K562 (cell line): ENCODE measurements around the gene NMB. TPM values are rescaled to one million over a fixed set of nuclear protein-coding genes. Genes with fewer than 3 reads are reported as not detected.

Experiments
- ATAC-seq: fragments of 200-7000 bp; cut with Tn5 transposase; 3 replicates; pipeline ENCODE4 v1.9.1; 2020; ENCODE audit warnings: moderate library complexity
- BruUV-seq: library from RNA; stranded (reverse); fragments of 400-500 nt; replicated peaks from 2 replicates; lab custom pipeline; 2021; lab: Mats Ljungman, UMichigan
- CTCF ChIA-PET: fragments of 300-600 bp; formaldehyde crosslinking; extraction: SDS; loops from one replicate; lab custom pipeline; 2021; ENCODE audit warnings: low intra/inter-chr PET ratio; lab: Yijun Ruan, JAX
- POLR2A ChIA-PET: fragments of 300-600, 350-650 bp; sonication (Branson Sonifier 250); formaldehyde crosslinking; extraction: SDS; loops from one replicate; lab custom pipeline; 2021; ENCODE audit warnings: antibody characterized with exemption, inconsistent platforms; lab: Yijun Ruan, JAX
- DNase-seq, 4 experiments: peaks; one replicate each; pipeline versions ENCODE4 v3.0.0 to v3.0.0-alpha.2; 2011 to 2018; ENCODE audit warnings: low spot score in 3 of 4, mixed read lengths in 3 of 4; ENCODE audit errors: extremely low read depth in 1 of 4
- FAIRE-seq: peaks from 2 replicates; lab custom pipeline; 2011; peaks lifted over from hg19 to GRCh38; lab: Jason Lieb, UNC
- H2AFZ ChIP-seq: 2 replicates; pipeline ENCODE4 v1.6.0; 2011; ENCODE audit warnings: low read depth, low read length, control low read depth, inconsistent platforms
- H3K27ac ChIP-seq: fragments of 200-600 bp; 3 replicates; pipeline ENCODE4 v1.8.0; 2011; ENCODE audit warnings: low read depth, mild to moderate bottlenecking, control low read depth, inconsistent platforms, low read length, moderate library complexity, mixed read lengths; ENCODE audit errors: extremely low read depth
- H3K27me3 ChIP-seq, 2 experiments: fragments of 300-600 bp in 1 of 2; 2 replicates in 1 of 2; 3 replicates in 1 of 2; pipeline versions ENCODE4 v1.6.0 to v1.8.0; 2011; ENCODE audit warnings: inconsistent platforms in 2 of 2, low read length in 2 of 2, mild to moderate bottlenecking in 1 of 2, mixed read lengths in 1 of 2, moderate library complexity in 1 of 2; ENCODE audit not compliant: control insufficient read depth in 2 of 2, insufficient read depth in 2 of 2
- H3K36me3 ChIP-seq: fragments of 300-600 bp; 3 replicates; pipeline ENCODE4 v1.8.0; 2011; ENCODE audit warnings: mild to moderate bottlenecking, low read length, inconsistent platforms; ENCODE audit not compliant: control insufficient read depth, insufficient read depth
- H3K4me1 ChIP-seq, 2 experiments: fragments of 200-600 bp in 1 of 2; replicated peaks in 1 of 2; 2 replicates in 1 of 2; 3 replicates in 1 of 2; pipeline versions ENCODE4 v1.5.1 to v1.8.0; 2011; ENCODE audit warnings: inconsistent platforms in 2 of 2, low read length in 2 of 2, mild to moderate bottlenecking in 1 of 2, mixed read lengths in 1 of 2, moderate library complexity in 1 of 2; ENCODE audit not compliant: control insufficient read depth in 2 of 2, insufficient read depth in 2 of 2
- H3K4me2 ChIP-seq: 2 replicates; pipeline ENCODE4 v1.6.1; 2011; ENCODE audit warnings: low read length, control low read depth, inconsistent platforms, mixed read lengths; ENCODE audit not compliant: insufficient read depth
- H3K4me3 ChIP-seq: fragments of 200-600 bp; sonication (generic), shearing (Covaris generic); 2 replicates; pipeline ENCODE4 v1.5.1; 2016; ENCODE audit warnings: control low read depth, inconsistent platforms
- H3K79me2 ChIP-seq: fragments of 200-600 bp; 3 replicates; pipeline ENCODE4 v1.8.0; 2011; ENCODE audit warnings: low read length, inconsistent platforms; ENCODE audit not compliant: control insufficient read depth, insufficient read depth
- H3K9ac ChIP-seq, 2 experiments: 2 replicates each; pipeline versions ENCODE4 v1.6.0 to v1.6.1; 2011; ENCODE audit warnings: low read depth in 2 of 2, low read length in 2 of 2, control low read depth in 1 of 2, inconsistent platforms in 1 of 2, mild to moderate bottlenecking in 1 of 2, mixed read lengths in 1 of 2; ENCODE audit not compliant: insufficient read depth in 1 of 2
- H3K9me1 ChIP-seq: one replicate; pipeline ENCODE4 v1.6.0; 2011; ENCODE audit warnings: inconsistent platforms, mild to moderate bottlenecking, low read length, moderate library complexity; ENCODE audit not compliant: control insufficient read depth, insufficient read depth
- H3K9me3 ChIP-seq: replicated peaks from 2 replicates; pipeline ENCODE4 v1.5.1; 2011; ENCODE audit warnings: low read depth, low read length, inconsistent platforms; ENCODE audit not compliant: control insufficient read depth, insufficient read depth
- H4K20me1 ChIP-seq: replicated peaks from 2 replicates; pipeline ENCODE4 v1.6.1; 2011; ENCODE audit warnings: low read length, inconsistent platforms, mixed read lengths; ENCODE audit not compliant: control insufficient read depth, insufficient read depth
- FOSL1 ChIP-seq: fragments of 200-800 bp; sonication (Bioruptor generic); conservative IDR thresholded peaks from 2 replicates; pipeline ENCODE4 v1.6.1; 2016; ENCODE audit warnings: missing genetic modification characterization, missing compliant biosample characterization
- JUND ChIP-seq, 2 experiments: IDR thresholded peaks; 2 replicates in 1 of 2; 3 replicates in 1 of 2; pipeline ENCODE4 v1.6.1; 2011; ENCODE audit warnings: borderline replicate concordance in 2 of 2, low read depth in 2 of 2, low read length in 2 of 2, improper control_type of control experiment in 1 of 2, missing biosample characterization in 1 of 2, missing genetic modification characterization in 1 of 2, missing genetic modification reagents in 1 of 2
- MNT ChIP-seq, 2 experiments: fragments of 450-650 bp; conservative IDR thresholded peaks; 2 replicates each; pipeline ENCODE4 v1.6.1; 2017; ENCODE audit warnings: mild to moderate bottlenecking in 2 of 2, moderate library complexity in 2 of 2
- NCOA2 ChIP-seq, 2 experiments: fragments of 450-650 bp; IDR thresholded peaks; 2 replicates each; pipeline ENCODE4 v1.6.1; 2018; ENCODE audit warnings: mild to moderate bottlenecking in 2 of 2, moderate library complexity in 1 of 2; ENCODE audit not compliant: partially characterized antibody in 2 of 2
- RUNX1 ChIP-seq: sonication (generic); IDR thresholded peaks from 2 replicates; pipeline ENCODE4 v1.6.1; 2016; ENCODE audit warnings: antibody characterized with exemption, low read depth
- ZMIZ1 ChIP-seq, 2 experiments: fragments of 150-350 bp in 1 of 2; IDR thresholded peaks; 2 replicates each; pipeline ENCODE4 v1.6.1; 2012 to 2016; ENCODE audit warnings: low read depth in 2 of 2, low read length in 2 of 2, mild to moderate bottlenecking in 1 of 2, moderate library complexity in 1 of 2
- ZNF830 ChIP-seq: fragments of 250-450 bp; sonication (Bioruptor Pico); IDR thresholded peaks from 2 replicates; pipeline ENCODE4 v1.5.0; 2021; ENCODE audit warnings: mild to moderate bottlenecking
- WGBS: fragments of 100-300 bp; shearing (Covaris generic); methylation state at CpG from one replicate; pipeline ENCODE4 v1.1.6; 2016; ENCODE audit warnings: low coverage, mixed read lengths; ENCODE audit not compliant: insufficient coverage; ENCODE audit errors: missing lambda C conversion rate; 5-methylcytosine and 5-hydroxymethylcytosine counted together
- in situ Hi-C: fragments of 300-500 bp; cut with MboI; formaldehyde crosslinking; loops from 4 replicates; pipeline ENCODE4 v1.15.0; 2018; ENCODE audit warnings: inconsistent platforms, mixed read lengths
- intact Hi-C: fragments of 100-400 bp; cut with micrococcal nuclease; formaldehyde crosslinking; loops from 2 replicates; pipeline ENCODE4 v1.14.2; 2022
- polyA plus RNA-seq, 8 experiments: library from polyadenylated mRNA; depleted of rRNA in 4 of 8; stranded (reverse) in 5 of 8; unstranded in 3 of 8; fragments of >200 nt; fragmentation: Nextera tagmentation in 2 of 8; fragmentation: Illumina TruSeq in 1 of 8; extraction: Ambion mirVana in 2 of 8; extraction: Trizol in 1 of 8; gene quantifications; 2 replicates each; pipeline versions ENCODE4 v1.2.1 to v1.2.3, GENCODE V29; 2011 to 2014; ENCODE audit warnings: inconsistent platforms in 1 of 8, missing spikeins in 1 of 8
- total RNA-seq, 7 experiments: library from RNA; depleted of rRNA in 6 of 7; stranded (reverse); fragments of >200 nt in 6 of 7; fragmentation: Illumina TruSeq in 2 of 7; extraction: Trizol in 2 of 7; gene quantifications; 2 replicates each; pipeline versions ENCODE4 v1.2.1 to v1.2.3, GENCODE V29; 2011 to 2021; ENCODE audit warnings: low replicate concordance in 1 of 7
- TF ChIP-seq, protein P1 (sequence below), 2 experiments: fragments of 450-650 bp in 1 of 2; sonication (generic) in 1 of 2; formaldehyde crosslinking in 1 of 2; IDR thresholded peaks in 1 of 2; conservative IDR thresholded peaks in 1 of 2; 2 replicates each; pipeline versions ENCODE4 v1.6.1 to v1.8.1; 2016 to 2023; ENCODE audit warnings: mild to moderate bottlenecking in 2 of 2, moderate library complexity in 2 of 2, inconsistent platforms in 1 of 2, missing genetic modification reagents in 1 of 2

Gene NMB
- total and polyA plus RNA-seq, 9 of the 15 experiments (the other 6 are each of a cell fraction or from before 2014, with no cell fraction given) = 0.06 to 0.16 (median 0.09) TPM; not detected in 5

GRCh38 chr15:84685304-84685703, 27.3 kb upstream of the NMB start:
- no peak overlapping the region for H3K4me3 ChIP-seq
- no peak overlapping the region for H3K4me2 ChIP-seq
- FAIRE-seq (no peak), DNase-seq (peak in 1 of 4 experiments; percentile 31), ATAC-seq (peak; percentile 55)
- ChIA-PET POLR2A (no interaction called here), CTCF (no interaction called here)
- no peak overlapping the region for H3K27ac ChIP-seq
- peaks cover 87% of the 10 kb centered on the region for H3K36me3 ChIP-seq
- peaks cover 8% of the 10 kb centered on the region for H3K79me2 ChIP-seq
- BruUV-seq = no TSS peak
- no peak overlapping the region for H2AFZ ChIP-seq
- in situ Hi-C loops = no loop called here
- H3K27me3 ChIP-seq = no peaks in the 10 kb centered on the region
- H3K9me3 ChIP-seq = no peaks in the 10 kb centered on the region
- intact Hi-C loops = no loop called here
- H3K9me1 ChIP-seq = no peaks in the 10 kb centered on the region
- H4K20me1 ChIP-seq = no peaks in the 10 kb centered on the region
- WGBS = 88% methylated on average over 1 of the region's 5 CpGs
- TF ChIP-seq JUND (IDR thresholded peaks at IDR 0.05; ENCODE audit: borderline replicate concordance, low read depth, low read length) (0 out of 2 replicates have a peak, but pooled peaks have one; percentile 12), JUND (tag; IDR thresholded peaks at IDR 0.05; ENCODE audit: borderline replicate concordance, low read depth, low read length) (no peak), MNT (conservative IDR thresholded peaks at IDR 0.05) (no peak), NCOA2 (IDR thresholded peaks at IDR 0.05; ENCODE audit: partially characterized antibody in 2 of 2) (no peak), RUNX1 (no peak), FOSL1 (tag) (peak; percentile 45; the same call in 1 of the 2 replicates), ZMIZ1 (IDR thresholded peaks at IDR 0.05; ENCODE audit: low read depth in 2 of 2, low read length in 2 of 2) (no peak), ZNF830 (CRISPR knock-in tag) (no peak)
- TF ChIP-seq, protein P1, sequence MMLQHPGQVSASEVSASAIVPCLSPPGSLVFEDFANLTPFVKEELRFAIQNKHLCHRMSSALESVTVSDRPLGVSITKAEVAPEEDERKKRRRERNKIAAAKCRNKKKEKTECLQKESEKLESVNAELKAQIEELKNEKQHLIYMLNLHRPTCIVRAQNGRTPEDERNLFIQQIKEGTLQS (IDR thresholded peaks at IDR 0.05) = peak; percentile 59
- TF ChIP-seq, protein P1 (CRISPR knock-in tag; conservative IDR thresholded peaks at IDR 0.05) = no peak
- TF ChIP-seq, all 486 proteins: peak for 3
- no peak overlapping the region for H3K9ac ChIP-seq
- no peaks in the 10 kb centered on the region; a peak in 1 of 5 replicates for H3K4me1 ChIP-seq
